Activated naive CD4-positive, alpha-beta T cell treated with anti-CD3 and anti-CD28 coated beads, Interleukin-2, amount 50 U/mL, for 72 hours (primary cell): ENCODE measurements around the gene METTL8. TPM values are rescaled to one million over a fixed set of nuclear protein-coding genes. Genes with fewer than 3 reads are reported as not detected.

Source experiments
- ATAC-seq, 2 donors: fragments of 150-1000 bp; cut with Tn5 transposase; 2 replicates each; pipeline ENCODE4 v1.10.0; 2021; ENCODE audit warnings: mild to moderate bottlenecking in 2 of 2, moderate library complexity in 2 of 2
- DNase-seq, 2 donors: peaks; one replicate each; pipeline ENCODE4 v3.0.0; 2021 to 2022; ENCODE audit warnings: low spot score in 2 of 2
- H3K27ac Mint-ChIP-seq, 2 donors: one replicate each; pipeline ENCODE4 v1.8.0; 2022; ENCODE audit warnings: mild to moderate bottlenecking in 2 of 2, mixed read lengths in 2 of 2
- H3K36me3 Mint-ChIP-seq, 2 donors: one replicate each; pipeline ENCODE4 v1.8.0; 2022; ENCODE audit warnings: mixed read lengths in 2 of 2
- H3K9me3 Mint-ChIP-seq, 2 donors: one replicate each; pipeline ENCODE4 v1.8.0; 2022; ENCODE audit warnings: mixed read lengths in 2 of 2
- total RNA-seq, 2 donors: library from RNA; stranded (reverse); gene quantifications; one replicate each; pipeline ENCODE4 v1.2.3, GENCODE V29; 2022

METTL8 gene
- total RNA-seq, result 10 to 100 TPM; 20.0 to 43.1 TPM

- Mint-ChIP-seq H3K9me3 (peaks cover 0 to 4% of the 10 kb centered on the region in 2 donors), H3K27ac (peak within 1 kb of the TSS; percentile 92 to 97), H3K36me3 (peaks cover 22 to 75% of the 10 kb centered on the region in 2 donors)
- ATAC-seq (no peak), DNase-seq (no peak)
Measured at GRCh38 chr2:171433763-171434012, at the start of gene METTL8. Gene METTL8, minus strand, starts transcription at chr2:171433990. Its CDS starts 41,805 bp downstream, at chr2:171392185.

- ATAC-seq, result no peak
- peaks cover 16 to 21% of the 10 kb centered on the region in 2 donors for H3K36me3 Mint-ChIP-seq
- no peak for DNase-seq
Measured at GRCh38 chr2:171482877-171483276, 49.1 kb upstream of the METTL8 start.

DNA sequence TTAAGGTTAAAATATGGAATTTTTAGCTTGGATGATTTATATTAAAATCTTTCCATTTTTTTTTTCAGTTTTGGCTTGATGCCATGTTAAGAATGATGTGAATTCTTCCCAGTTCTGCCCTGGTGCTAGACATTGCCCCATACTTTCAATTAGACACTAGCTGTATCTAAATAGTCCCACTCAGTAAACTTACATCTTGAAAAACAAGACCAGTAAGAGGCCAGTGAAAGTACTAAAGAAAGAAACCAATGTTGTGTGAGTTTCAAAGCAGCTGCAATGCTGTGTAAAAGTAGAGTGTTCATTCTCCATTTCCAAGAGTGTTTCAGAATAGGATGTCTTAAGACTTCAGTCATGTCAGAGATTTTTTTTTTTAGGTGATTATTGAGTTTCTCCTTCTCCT is 48.5 kb upstream of the METTL8 start:
- ATAC-seq, result no peak
- H3K9me3 Mint-ChIP-seq, result no peaks in the 10 kb centered on the region
- no peak overlapping the region for H3K27ac Mint-ChIP-seq
- H3K36me3 Mint-ChIP-seq, result peaks cover 15 to 16% of the 10 kb centered on the region in 2 donors
- DNase-seq, result no peak

More at GRCh38 chr2:171482877-171483276, 49.1 kb upstream of the METTL8 start:
- Mint-ChIP-seq H3K27ac (no peak overlapping the region), H3K9me3 (no peaks in the 10 kb centered on the region)

DNA sequence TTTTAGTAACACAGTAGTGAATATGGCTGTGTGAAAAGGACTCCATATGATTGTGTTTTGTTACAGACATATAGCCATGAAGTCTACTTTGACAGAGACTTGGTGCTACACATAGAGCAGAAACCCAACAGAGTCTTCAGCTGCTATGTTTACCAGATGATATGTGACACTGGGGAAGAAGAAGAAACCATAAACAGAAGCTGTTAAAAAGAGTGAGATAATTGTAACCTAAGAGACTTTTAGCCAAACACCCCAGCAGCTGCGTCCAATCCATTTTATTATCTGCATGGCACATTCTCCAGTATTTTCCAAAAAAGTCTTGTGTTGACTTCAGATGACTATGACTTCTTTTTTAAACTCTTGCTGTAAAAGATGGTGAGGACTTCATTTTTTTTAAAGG is 47.1 kb upstream of the METTL8 start:
- ATAC-seq (no peak), DNase-seq (no peak)
- Mint-ChIP-seq H3K9me3 (no peaks in the 10 kb centered on the region), H3K36me3 (peaks cover 15 to 16% of the 10 kb centered on the region in 2 donors), H3K27ac (no peak overlapping the region)

DNA sequence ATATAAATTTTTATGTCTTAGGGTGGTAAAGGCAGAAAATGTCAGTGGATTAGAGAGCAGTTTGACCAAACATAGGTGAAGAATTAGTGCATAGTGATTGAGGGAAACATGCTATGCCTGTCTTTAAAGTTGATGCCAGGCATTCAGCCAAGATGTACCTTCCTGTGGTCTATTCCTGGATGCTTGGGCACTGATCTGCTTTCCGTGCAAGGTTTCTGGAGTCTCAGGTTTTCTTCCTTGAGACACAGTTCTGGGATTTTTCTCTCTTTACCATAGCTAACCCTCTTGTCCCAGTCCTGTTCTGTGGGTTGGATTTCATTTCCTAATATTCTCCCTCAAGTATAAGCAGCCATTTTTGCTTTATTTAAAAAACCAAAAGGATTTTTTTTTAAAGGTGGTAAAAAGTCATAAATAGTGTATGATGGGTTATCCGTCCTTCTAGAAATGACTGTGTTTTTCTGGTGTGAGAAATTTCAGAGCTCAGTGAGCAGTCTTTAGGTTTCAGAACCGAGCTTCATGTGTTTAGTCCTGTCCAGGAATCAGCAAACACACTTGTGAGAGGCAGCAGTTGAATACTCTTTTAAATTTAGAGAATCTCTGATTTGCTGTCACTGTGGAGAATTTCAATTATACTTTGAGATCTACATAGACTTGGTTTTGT is 45.5 kb upstream of the METTL8 start:
- DNase-seq, result no peak

GRCh38 chr2:171478345-171478744 is 44.6 kb upstream of the METTL8 start:
- ATAC-seq (no peak), DNase-seq (no peak)
- no peak overlapping the region for H3K27ac Mint-ChIP-seq
- peaks cover 6 to 22% of the 10 kb centered on the region in 2 donors for H3K36me3 Mint-ChIP-seq
- no peaks in the 10 kb centered on the region for H3K9me3 Mint-ChIP-seq

More for the DNA sequence above, 45.5 kb upstream of the METTL8 start:
- ATAC-seq, result peak in 1 of 2 donors; percentile 71
- Mint-ChIP-seq H3K36me3 (peaks cover 6 to 21% of the 10 kb centered on the region in 2 donors), H3K9me3 (no peaks in the 10 kb centered on the region), H3K27ac (no peak overlapping the region)

DNA sequence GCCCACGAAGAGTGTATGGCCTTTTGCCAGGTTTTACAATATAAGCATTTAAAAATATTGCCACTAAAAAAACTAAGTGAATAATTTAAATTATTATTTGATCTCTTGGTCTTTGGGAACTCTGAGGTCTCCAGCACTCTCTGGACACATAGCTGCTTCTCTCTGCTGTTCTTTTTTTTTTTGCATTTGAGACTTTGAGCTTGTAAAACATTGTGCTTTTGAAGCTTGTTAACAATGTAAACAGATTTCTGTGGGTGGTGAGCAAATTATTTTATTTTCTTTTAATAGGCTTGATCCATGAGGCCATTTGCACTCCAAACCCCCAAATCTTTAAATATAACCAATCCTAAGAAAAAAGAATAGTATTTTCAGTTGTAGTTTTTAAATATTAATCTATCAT is 42.2 kb upstream of the METTL8 start:
- DNase-seq (no peak), ATAC-seq (no peak)
- Mint-ChIP-seq H3K27ac (no peak overlapping the region), H3K9me3 (no peaks in the 10 kb centered on the region), H3K36me3 (peaks cover 3 to 17% of the 10 kb centered on the region in 2 donors)

DNA sequence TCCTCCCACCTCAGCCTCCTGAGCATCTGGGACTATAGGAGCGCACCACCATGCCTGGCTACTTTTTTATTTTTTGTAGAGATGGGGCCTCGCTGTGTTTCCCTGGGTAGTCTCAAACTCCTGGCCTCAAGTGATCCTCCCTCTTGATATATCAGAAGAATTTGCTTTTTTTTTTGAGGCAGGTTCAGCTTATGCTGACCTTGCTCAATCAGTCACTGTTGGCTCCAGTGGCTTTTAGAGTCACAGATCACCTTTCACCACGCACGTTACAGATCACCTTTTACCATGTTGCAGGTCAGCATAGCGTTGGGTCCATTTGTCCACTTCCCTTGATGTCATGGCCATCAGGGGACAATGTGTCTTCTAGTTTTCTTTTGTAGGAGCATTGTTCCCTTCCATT is 36.3 kb upstream of the METTL8 start:
- H3K36me3 Mint-ChIP-seq, result peaks cover 0 to 18% of the 10 kb centered on the region in 2 donors
- H3K9me3 Mint-ChIP-seq, result no peaks in the 10 kb centered on the region
- DNase-seq (no peak), ATAC-seq (no peak)
- H3K27ac Mint-ChIP-seq, result no peak overlapping the region

- ATAC-seq (no peak), DNase-seq (no peak)
- H3K36me3 Mint-ChIP-seq, result peaks cover 0 to 9% of the 10 kb centered on the region in 2 donors
- H3K9me3 Mint-ChIP-seq, result no peaks in the 10 kb centered on the region
- H3K27ac Mint-ChIP-seq, result no peak overlapping the region
Measured at GRCh38 chr2:171469176-171469575, 35.4 kb upstream of the METTL8 start.

DNA sequence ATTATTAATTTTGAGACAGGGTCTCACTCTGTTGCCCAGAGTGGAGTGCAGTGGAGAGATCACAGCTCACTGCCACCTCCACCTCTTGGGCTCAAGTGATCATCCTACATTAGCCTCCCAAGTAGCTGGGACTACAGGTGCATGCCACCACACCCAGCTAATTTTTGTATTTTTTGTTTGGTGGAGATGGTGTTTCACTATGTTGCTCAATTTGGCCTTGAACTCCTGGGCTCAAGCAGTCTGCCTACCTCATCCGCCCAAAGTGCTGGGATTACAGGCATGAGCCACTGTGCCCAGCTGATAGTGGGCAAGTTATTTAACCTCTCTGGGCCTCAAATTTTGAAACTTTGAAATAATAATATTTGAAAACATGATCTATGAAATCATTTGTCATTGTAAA is 26.7 kb upstream of the METTL8 start:
- H3K27ac Mint-ChIP-seq, result no peak overlapping the region
- no peaks in the 10 kb centered on the region for H3K9me3 Mint-ChIP-seq
- no peak for ATAC-seq

DNA sequence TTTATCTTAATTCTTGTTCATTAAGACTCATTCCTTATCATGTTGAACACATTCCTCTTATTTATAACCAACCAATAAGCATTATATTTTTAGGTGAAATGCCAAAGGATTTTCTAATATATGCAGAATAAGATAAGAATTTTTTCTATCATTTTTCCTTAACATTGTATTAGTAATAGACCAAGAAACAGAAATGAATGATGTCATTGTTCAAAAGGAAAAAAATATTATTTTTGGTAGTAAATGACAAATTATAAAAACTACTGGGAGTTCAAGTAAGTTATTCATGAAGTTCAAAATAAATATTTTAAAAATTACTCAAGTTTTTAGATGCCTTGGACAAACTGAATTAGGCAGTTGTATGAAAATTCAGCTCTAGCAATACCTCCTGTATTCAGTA is 25.7 kb upstream of the METTL8 start:
- no peak for ATAC-seq
- H3K9me3 Mint-ChIP-seq, result no peaks in the 10 kb centered on the region
- H3K36me3 Mint-ChIP-seq, result peaks cover 29 to 33% of the 10 kb centered on the region in 2 donors

More for the DNA sequence above, 26.7 kb upstream of the METTL8 start:
- no peak for DNase-seq
- peaks cover 21 to 26% of the 10 kb centered on the region in 2 donors for H3K36me3 Mint-ChIP-seq

DNA sequence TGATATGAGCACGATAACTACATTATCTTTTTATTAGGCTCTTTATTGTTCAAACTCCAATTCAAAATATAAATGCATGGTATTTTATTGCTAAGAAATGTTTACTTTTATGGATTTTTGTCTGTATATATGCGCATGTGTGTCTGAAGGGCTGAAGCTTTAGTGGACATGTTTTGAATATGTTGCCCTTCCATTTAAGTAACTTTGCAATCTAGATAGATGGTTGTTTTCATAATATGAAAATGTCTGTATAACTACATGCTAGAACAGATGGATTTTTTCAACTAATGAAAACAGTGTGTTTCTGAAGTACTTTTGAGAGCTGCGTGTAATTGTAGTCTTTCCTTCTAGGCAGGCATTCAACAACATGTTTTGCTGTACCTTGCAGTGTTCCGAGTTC is 19.0 kb upstream of the METTL8 start:
- Mint-ChIP-seq H3K27ac (no peak overlapping the region), H3K9me3 (no peaks in the 10 kb centered on the region), H3K36me3 (peaks cover 28 to 33% of the 10 kb centered on the region in 2 donors)
- ATAC-seq (no peak), DNase-seq (no peak)

More for the DNA sequence above, 25.7 kb upstream of the METTL8 start:
- H3K27ac Mint-ChIP-seq, result no peak overlapping the region
- no peak for DNase-seq

- DNase-seq, result no peak
- no peak for ATAC-seq
- Mint-ChIP-seq H3K36me3 (peaks cover 13 to 21% of the 10 kb centered on the region in 2 donors), H3K9me3 (no peaks in the 10 kb centered on the region), H3K27ac (no peak overlapping the region)
Measured at GRCh38 chr2:171451074-171451473, 17.3 kb upstream of the METTL8 start.

- peak overlapping the region in 1 of 2 donors; percentile 36 for H3K27ac Mint-ChIP-seq
- no peak for ATAC-seq
- DNase-seq, result no peak
- no peaks in the 10 kb centered on the region for H3K9me3 Mint-ChIP-seq
- peaks cover 0 to 8% of the 10 kb centered on the region in 2 donors for H3K36me3 Mint-ChIP-seq
Measured at GRCh38 chr2:171447675-171448074, 13.9 kb upstream of the METTL8 start.

- H3K9me3 Mint-ChIP-seq, result no peaks in the 10 kb centered on the region
- ATAC-seq (no peak), DNase-seq (no peak)
- H3K27ac Mint-ChIP-seq, result peak overlapping the region in 1 of 2 donors; percentile 77
- peaks cover 20 to 24% of the 10 kb centered on the region in 2 donors for H3K36me3 Mint-ChIP-seq
Measured at GRCh38 chr2:171441470-171441869, 7.7 kb upstream of the METTL8 start.

DNA sequence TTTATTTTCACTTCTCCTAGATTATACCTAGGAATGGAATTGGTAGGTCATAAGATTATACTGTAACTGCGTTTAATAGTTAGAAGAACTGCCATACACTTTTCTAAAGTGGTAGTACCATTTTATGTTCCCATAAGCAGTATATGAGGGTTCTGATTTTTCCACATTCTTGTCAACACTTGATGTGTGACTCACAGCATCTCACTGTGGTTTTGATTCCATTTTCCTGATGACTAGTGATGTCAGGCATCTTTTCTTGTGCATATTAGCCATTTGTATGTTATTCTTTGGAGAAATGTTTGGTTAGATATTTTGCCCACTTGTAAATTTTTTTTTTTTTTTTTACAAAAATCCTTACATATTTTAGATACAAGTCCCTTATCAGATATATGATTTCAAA is 2.5 kb upstream of the METTL8 start:
- H3K9me3 Mint-ChIP-seq, result peaks cover 0 to 4% of the 10 kb centered on the region in 2 donors
- H3K36me3 Mint-ChIP-seq, result peaks cover 32 to 63% of the 10 kb centered on the region in 2 donors
- no peak overlapping the region for H3K27ac Mint-ChIP-seq
- DNase-seq, result no peak
- ATAC-seq, result no peak

GRCh38 chr2:171434013-171434989 is 511 bp upstream of the METTL8 start, which contains the start of gene DCAF17:
Gene DCAF17, plus strand, starts transcription at chr2:171434226. Its CDS starts 352 bp downstream, at chr2:171434578.
- Mint-ChIP-seq H3K9me3 (peaks cover 0 to 4% of the 10 kb centered on the region in 2 donors), H3K36me3 (peaks cover 25 to 73% of the 10 kb centered on the region in 2 donors), H3K27ac (peak within 1 kb of the TSS; percentile 92 to 97)
- ATAC-seq (peak; percentile 92 to 93), DNase-seq (peak; percentile 93)
